ENCODE measurements around the gene PTBP1.

PTBP1 gene

GRCh38 chr19:757811-758668 lies 39.2 kb upstream of the PTBP1 start:
- DNase-seq (ENCODE audit: low spot score in 2 of 2): no peak
- peaks cover 5% of the 10 kb centered on the region for H3K36me3 Mint-ChIP-seq (ENCODE audit: insufficient read depth)
- H3K4me3 Mint-ChIP-seq: no peak overlapping the region
- no peak for ATAC-seq (replicated peaks; ENCODE audit: extremely low read depth, poor library complexity, severe bottlenecking)
- H3K4me1 Mint-ChIP-seq: no peaks in the 10 kb centered on the region
- H3K27me3 Mint-ChIP-seq: no peaks in the 10 kb centered on the region
- no peaks in the 10 kb centered on the region for H3K9me3 Mint-ChIP-seq
- H3K27ac Mint-ChIP-seq (ENCODE audit: low read depth): no peak overlapping the region

GRCh38 chr19:763181-763580 lies 34.1 kb upstream of the PTBP1 start:
- Mint-ChIP-seq H3K27ac (ENCODE audit: low read depth) (no peak overlapping the region), H3K36me3 (ENCODE audit: insufficient read depth) (no peaks in the 10 kb centered on the region), H3K27me3 (peaks cover 10% of the 10 kb centered on the region), H3K4me3 (no peak overlapping the region), H3K4me1 (no peaks in the 10 kb centered on the region), H3K9me3 (no peaks in the 10 kb centered on the region)
- no peak for DNase-seq (ENCODE audit: low spot score in 2 of 2)
- ATAC-seq (replicated peaks; ENCODE audit: extremely low read depth, poor library complexity, severe bottlenecking): no peak

DNA sequence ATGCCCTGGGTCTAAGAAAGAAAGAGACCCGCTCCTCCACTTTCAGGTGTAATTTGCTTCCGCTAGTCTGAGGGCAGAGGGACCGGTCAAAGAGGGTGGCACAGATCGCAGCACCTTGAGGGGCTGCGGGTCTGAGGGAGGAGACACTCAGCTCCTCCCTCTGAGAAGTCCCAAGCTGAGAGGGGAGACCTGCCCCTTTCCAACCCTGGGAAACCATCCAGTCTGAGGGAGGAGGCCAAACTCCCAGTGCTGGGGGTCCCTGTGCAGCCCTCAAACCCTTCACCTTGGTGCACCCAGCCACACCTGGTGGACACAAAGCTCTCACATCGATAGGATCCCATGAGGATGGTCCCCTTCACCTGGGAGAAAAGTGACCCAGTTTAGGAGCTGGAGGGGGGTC lies 33.4 kb upstream of the PTBP1 start:
- Mint-ChIP-seq H3K4me1 (no peaks in the 10 kb centered on the region), H3K4me3 (no peak overlapping the region), H3K27ac (ENCODE audit: low read depth) (no peak overlapping the region), H3K27me3 (peaks cover 10% of the 10 kb centered on the region), H3K36me3 (ENCODE audit: insufficient read depth) (no peaks in the 10 kb centered on the region), H3K9me3 (no peaks in the 10 kb centered on the region)
- ATAC-seq (replicated peaks; ENCODE audit: extremely low read depth, poor library complexity, severe bottlenecking): no peak
- no peak for DNase-seq (ENCODE audit: low spot score in 2 of 2)

DNA sequence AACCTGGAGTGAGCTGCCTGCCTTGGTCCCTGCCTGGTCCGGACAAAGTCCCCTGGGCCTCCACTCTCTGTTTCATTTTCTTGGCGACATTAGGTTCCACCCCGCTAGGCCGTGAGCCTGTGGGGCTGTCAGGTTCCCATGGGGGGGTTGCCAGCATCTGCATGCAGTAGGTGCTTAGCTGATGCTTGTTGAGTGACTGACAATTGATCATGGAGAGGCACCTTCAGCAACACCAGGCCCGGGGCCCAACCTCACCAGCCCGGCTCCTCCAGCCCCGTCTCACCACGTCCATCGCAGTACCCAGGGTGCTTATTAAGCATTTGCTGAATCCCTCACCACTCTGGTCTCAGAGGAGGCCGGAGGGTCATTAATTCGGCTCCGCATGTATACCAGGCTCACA lies 33.0 kb upstream of the PTBP1 start:
- DNase-seq (ENCODE audit: low spot score in 2 of 2) (no peak), ATAC-seq (replicated peaks; ENCODE audit: extremely low read depth, poor library complexity, severe bottlenecking) (no peak)
- Mint-ChIP-seq H3K27ac (ENCODE audit: low read depth) (no peak overlapping the region), H3K36me3 (ENCODE audit: insufficient read depth) (no peaks in the 10 kb centered on the region), H3K4me3 (no peak overlapping the region), H3K4me1 (no peaks in the 10 kb centered on the region), H3K9me3 (no peaks in the 10 kb centered on the region), H3K27me3 (peaks cover 10% of the 10 kb centered on the region)

DNA sequence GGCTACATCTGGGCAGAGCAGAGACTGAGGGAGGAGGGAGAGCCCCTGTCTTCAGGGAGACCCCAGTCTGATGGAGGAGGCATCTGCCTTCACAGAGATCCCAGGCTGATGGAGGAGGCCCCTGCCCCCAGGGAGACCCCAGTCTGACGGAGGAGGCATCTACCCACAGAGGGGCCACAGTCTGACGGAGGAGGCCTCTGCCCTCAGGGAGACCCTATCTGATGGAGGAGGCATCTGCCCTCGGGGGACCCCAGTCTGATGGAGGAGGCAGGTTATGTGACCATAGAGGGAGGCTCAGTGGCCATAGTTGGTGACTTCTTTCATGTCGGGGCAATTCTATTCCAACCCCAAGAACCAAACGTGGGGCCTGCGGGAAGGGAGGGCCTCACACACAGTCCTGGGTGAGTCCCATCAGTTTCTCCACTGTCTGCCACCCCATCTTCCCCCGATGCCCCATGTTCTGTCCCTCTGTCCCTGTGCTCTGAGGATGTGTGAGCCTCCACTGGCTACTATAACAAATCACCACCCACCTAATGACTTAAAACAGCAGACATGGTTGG lies 32.0 kb upstream of the PTBP1 start:
- H3K4me3 Mint-ChIP-seq: no peak overlapping the region
- ATAC-seq (replicated peaks; ENCODE audit: extremely low read depth, poor library complexity, severe bottlenecking): no peak
- H3K36me3 Mint-ChIP-seq (ENCODE audit: insufficient read depth): no peaks in the 10 kb centered on the region
- H3K4me1 Mint-ChIP-seq: no peaks in the 10 kb centered on the region
- peaks cover 10% of the 10 kb centered on the region for H3K27me3 Mint-ChIP-seq
- DNase-seq (ENCODE audit: low spot score in 2 of 2): no peak
- no peak overlapping the region for H3K27ac Mint-ChIP-seq (ENCODE audit: low read depth)
- H3K9me3 Mint-ChIP-seq: no peaks in the 10 kb centered on the region

DNA sequence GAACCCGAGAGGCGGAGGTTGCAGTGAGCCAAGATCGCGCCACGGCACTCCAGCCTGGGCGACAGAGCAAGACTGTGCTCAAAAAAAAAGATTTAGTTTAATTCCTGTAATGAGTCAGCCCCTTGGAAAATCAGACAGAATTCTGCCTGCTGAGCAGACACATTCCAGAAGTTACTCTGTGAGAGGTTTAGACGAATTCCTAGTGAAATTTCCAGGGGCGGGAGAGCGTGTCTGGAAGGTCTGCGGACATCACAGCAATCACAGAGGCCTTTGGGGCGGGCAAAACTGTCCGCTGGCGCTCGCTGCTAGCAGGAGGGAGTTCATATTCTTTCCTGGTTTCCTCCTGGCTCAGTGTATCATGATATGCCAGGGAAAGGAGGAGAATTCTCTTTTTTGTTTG lies 28.8 kb upstream of the PTBP1 start:
- Mint-ChIP-seq H3K36me3 (ENCODE audit: insufficient read depth) (no peaks in the 10 kb centered on the region), H3K4me1 (no peaks in the 10 kb centered on the region), H3K27ac (ENCODE audit: low read depth) (no peak overlapping the region), H3K9me3 (no peaks in the 10 kb centered on the region), H3K4me3 (no peak overlapping the region), H3K27me3 (peaks cover 19% of the 10 kb centered on the region)
- ATAC-seq (replicated peaks; ENCODE audit: extremely low read depth, poor library complexity, severe bottlenecking) (no peak), DNase-seq (ENCODE audit: low spot score in 2 of 2) (no peak)

GRCh38 chr19:769616-770015 lies 27.6 kb upstream of the PTBP1 start:
- Mint-ChIP-seq H3K4me3 (no peak overlapping the region), H3K27me3 (peaks cover 19% of the 10 kb centered on the region), H3K9me3 (no peaks in the 10 kb centered on the region), H3K27ac (ENCODE audit: low read depth) (no peak overlapping the region), H3K36me3 (ENCODE audit: insufficient read depth) (no peaks in the 10 kb centered on the region), H3K4me1 (no peaks in the 10 kb centered on the region)
- ATAC-seq (replicated peaks; ENCODE audit: extremely low read depth, poor library complexity, severe bottlenecking) (no peak), DNase-seq (ENCODE audit: low spot score in 2 of 2) (no peak)

- Mint-ChIP-seq H3K27ac (ENCODE audit: low read depth) (no peak overlapping the region), H3K9me3 (no peaks in the 10 kb centered on the region), H3K36me3 (ENCODE audit: insufficient read depth) (no peaks in the 10 kb centered on the region), H3K27me3 (peaks cover 19% of the 10 kb centered on the region), H3K4me3 (no peak overlapping the region), H3K4me1 (no peaks in the 10 kb centered on the region)
- no peak for DNase-seq (ENCODE audit: low spot score in 2 of 2)
- ATAC-seq (replicated peaks; ENCODE audit: extremely low read depth, poor library complexity, severe bottlenecking): peak; percentile 49
These were observed 25.9 kb upstream of the PTBP1 start for GRCh38 chr19:771332-771785.

DNA sequence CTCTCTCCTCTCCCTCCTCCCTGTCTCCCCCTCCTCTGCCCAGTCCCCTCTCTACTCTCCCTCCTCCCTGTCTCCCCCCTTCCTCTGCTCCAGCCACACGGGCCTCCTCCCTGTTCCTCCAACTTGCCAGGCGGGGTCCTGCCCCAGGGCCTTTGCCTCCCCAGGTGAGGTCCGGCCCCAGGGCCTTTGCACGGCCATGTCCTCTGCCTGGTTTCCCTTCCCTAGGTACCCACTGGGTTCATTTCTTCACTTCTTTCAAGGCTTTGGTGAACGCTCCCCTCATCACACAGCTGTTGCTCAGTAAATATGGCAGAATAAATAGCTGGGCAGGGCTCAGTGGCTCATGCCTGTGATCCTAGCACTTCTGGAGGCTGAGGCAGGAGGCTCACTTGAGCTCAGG lies 25.2 kb upstream of the PTBP1 start:
- H3K27ac Mint-ChIP-seq (ENCODE audit: low read depth): no peak overlapping the region
- no peak for ATAC-seq (replicated peaks; ENCODE audit: extremely low read depth, poor library complexity, severe bottlenecking)
- H3K36me3 Mint-ChIP-seq (ENCODE audit: insufficient read depth): no peaks in the 10 kb centered on the region
- H3K27me3 Mint-ChIP-seq: peaks cover 13% of the 10 kb centered on the region
- no peaks in the 10 kb centered on the region for H3K9me3 Mint-ChIP-seq
- no peak for DNase-seq (ENCODE audit: low spot score in 2 of 2)
- no peaks in the 10 kb centered on the region for H3K4me1 Mint-ChIP-seq
- no peak overlapping the region for H3K4me3 Mint-ChIP-seq

DNA sequence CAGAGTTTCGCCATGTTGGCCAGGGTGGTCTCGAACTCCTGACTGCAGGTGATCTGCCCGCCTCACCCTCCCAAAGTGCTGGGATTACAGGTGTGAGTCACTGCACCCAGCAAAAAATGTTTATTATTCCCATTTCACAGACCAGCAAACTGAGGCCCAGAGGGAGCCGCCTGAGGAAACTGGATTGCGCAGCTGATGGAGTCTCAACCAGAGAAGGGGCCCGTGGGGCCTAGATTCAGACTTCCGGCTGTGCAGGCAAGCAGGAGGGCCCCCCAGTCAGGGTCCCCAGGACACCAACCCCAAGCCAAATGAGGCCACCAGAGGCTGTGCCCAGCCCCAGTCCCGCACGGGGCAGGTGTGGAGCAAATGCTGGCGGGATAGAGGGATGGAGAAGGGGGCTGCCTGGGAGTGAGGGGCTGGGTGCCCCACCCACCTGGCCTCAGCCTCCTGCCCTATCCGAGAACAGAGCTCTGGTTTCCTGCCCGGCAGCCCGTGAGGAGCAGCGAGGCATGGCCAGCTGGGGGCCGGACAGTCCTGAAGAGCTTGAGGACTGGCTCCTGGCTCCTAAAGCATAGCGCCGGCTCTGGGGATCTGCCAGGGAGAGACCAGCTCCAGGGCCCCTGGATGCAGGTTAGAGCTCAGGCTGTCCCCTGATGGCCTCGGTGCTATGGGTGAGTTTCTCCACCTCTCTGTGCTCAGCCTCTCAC lies 24.4 kb upstream of the PTBP1 start:
- Mint-ChIP-seq H3K9me3 (no peaks in the 10 kb centered on the region), H3K27me3 (peaks cover 9% of the 10 kb centered on the region), H3K27ac (ENCODE audit: low read depth) (no peak overlapping the region), H3K4me1 (no peaks in the 10 kb centered on the region), H3K4me3 (no peak overlapping the region), H3K36me3 (ENCODE audit: insufficient read depth) (no peaks in the 10 kb centered on the region)
- DNase-seq (ENCODE audit: low spot score in 2 of 2) (no peak), ATAC-seq (replicated peaks; ENCODE audit: extremely low read depth, poor library complexity, severe bottlenecking) (no peak)

- Mint-ChIP-seq H3K27ac (ENCODE audit: low read depth) (no peak overlapping the region), H3K4me3 (no peak overlapping the region), H3K4me1 (no peaks in the 10 kb centered on the region), H3K9me3 (no peaks in the 10 kb centered on the region), H3K36me3 (ENCODE audit: insufficient read depth) (no peaks in the 10 kb centered on the region), H3K27me3 (peaks cover 22% of the 10 kb centered on the region)
- ATAC-seq (replicated peaks; ENCODE audit: extremely low read depth, poor library complexity, severe bottlenecking) (no peak), DNase-seq (ENCODE audit: low spot score in 2 of 2) (no peak)
These were observed 20.7 kb upstream of the PTBP1 start for GRCh38 chr19:776549-776948.

DNA sequence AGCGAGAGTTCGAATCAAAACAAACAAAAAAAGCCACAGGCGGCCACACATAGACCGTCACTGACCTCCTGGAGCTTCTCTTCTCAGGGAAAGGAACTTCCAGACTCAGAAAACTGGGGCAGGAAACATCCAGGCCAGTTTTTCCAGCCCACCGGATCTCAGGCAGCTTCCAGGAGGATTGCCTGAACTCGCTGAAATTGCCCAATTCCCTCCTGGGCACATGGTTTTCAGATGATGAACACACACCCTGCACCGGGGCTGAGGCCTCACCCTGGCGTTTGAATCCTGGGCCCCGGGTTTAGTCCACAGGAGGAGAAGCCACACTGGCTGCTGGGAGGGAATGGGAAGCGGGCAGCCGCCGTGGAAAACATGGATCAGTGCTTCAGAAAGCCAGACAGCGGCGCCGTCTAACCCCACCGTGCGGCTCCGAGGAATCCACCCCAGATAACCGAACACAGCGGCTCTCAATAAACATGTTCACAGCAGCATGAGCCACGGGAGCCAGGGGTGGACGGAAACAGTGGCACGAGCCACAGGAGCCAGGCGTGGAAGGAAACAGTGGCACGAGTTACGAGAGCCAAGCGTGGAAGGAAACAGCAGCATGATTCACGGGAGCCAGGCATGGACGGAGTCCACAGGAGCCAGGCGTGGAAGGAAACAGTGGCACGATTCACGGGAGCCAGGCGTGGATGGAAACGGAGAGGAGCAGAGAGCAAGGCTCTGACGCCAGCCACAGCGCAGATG lies 18.2 kb upstream of the PTBP1 start:
- Mint-ChIP-seq H3K27me3 (peaks cover 14% of the 10 kb centered on the region), H3K9me3 (no peaks in the 10 kb centered on the region), H3K27ac (ENCODE audit: low read depth) (no peak overlapping the region), H3K4me3 (no peak overlapping the region), H3K36me3 (ENCODE audit: insufficient read depth) (no peaks in the 10 kb centered on the region), H3K4me1 (no peaks in the 10 kb centered on the region)
- DNase-seq (ENCODE audit: low spot score in 2 of 2) (no peak), ATAC-seq (replicated peaks; ENCODE audit: extremely low read depth, poor library complexity, severe bottlenecking) (no peak)

Data from central memory CD8-positive, alpha-beta T cell (primary cell).